SJCRH30 (cell line): ENCODE measurements around the gene TRABD2B. TPM values are rescaled to one million over a fixed set of nuclear protein-coding genes. Genes with fewer than 3 reads are reported as not detected.

ENCODE experiments used
- DNase-seq, 2 experiments: peaks; one replicate each; pipeline ENCODE4 v3.0.0-alpha.2; 2015 to 2020
- H3K27ac ChIP-seq: fragments of 250-450 bp; sonication (Bioruptor Pico); 2 replicates; pipeline ENCODE4 v1.5.1; 2020; ENCODE audit warnings: mild to moderate bottlenecking, moderate library complexity
- H3K27me3 ChIP-seq: fragments of 250-450 bp; sonication (Bioruptor Pico); 2 replicates; pipeline ENCODE4 v1.5.1; 2020; ENCODE audit warnings: mild to moderate bottlenecking, moderate library complexity
- H3K36me3 ChIP-seq: fragments of 250-450 bp; sonication (Bioruptor Pico); 2 replicates; pipeline ENCODE4 v1.5.1; 2020; ENCODE audit warnings: mild to moderate bottlenecking, moderate library complexity
- H3K4me1 ChIP-seq: fragments of 250-450 bp; sonication (Bioruptor Pico); 2 replicates; pipeline ENCODE4 v1.5.1; 2020; ENCODE audit warnings: mild to moderate bottlenecking, moderate library complexity
- H3K4me3 ChIP-seq: fragments of 250-450 bp; sonication (Bioruptor Pico); 2 replicates; pipeline ENCODE4 v1.5.1; 2020; ENCODE audit warnings: mild to moderate bottlenecking, moderate library complexity
- H3K9me3 ChIP-seq: fragments of 250-450 bp; sonication (Bioruptor Pico); replicated peaks from 2 replicates; pipeline ENCODE4 v1.5.1; 2020; ENCODE audit warnings: mild to moderate bottlenecking, moderate library complexity
- total RNA-seq: library from RNA; depleted of rRNA; stranded (reverse); fragments of >200 nt; shearing (Covaris generic); gene quantifications from 2 replicates; pipeline ENCODE4 v1.2.3, GENCODE V29; 2014

The TRABD2B gene
- total RNA-seq, 1 experiment from 2014 or later, result 1.1 TPM

DNA sequence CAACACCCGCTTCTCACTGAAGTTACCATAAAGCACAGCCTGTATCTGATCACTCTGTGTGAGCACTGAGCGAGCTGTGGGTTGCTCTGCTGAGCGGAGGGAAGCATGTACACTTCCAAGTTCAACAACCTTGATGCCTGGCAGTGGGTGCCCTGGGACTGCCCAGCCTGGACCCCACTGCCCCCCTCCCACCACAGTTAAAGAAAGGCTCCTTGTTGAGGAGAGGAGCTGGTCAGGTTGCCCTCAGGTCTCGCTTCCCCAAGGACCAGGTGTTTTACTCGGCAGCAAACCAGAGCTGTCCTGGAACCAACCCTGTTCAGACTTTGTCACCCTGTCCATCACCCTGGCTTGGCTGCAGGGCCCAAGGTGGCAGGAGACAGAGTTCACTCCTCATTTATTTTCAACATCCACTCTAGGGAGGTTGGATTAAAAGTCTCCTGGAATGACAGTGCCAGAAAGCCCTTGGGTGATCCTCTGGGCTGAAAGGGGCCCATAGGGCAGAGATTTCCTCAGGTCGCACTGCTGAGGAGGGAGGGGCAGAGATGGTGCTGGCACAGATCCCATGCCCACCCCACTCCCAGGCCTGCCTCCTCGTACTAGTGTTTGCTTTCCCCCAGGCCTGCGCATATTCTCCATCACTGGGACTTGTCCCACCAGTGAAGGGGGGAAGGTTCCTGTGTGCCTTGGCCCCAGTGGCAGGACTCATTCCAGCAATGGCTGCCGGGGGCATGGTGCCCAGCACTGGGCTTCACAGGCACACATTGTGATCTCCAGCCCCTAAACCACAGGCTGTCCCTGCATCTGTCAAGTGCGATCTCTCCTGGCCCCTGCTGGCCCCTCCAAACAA lies 101.7 kb downstream of the TRABD2B start:
- Histone ChIP-seq H3K27ac (no peak overlapping the region), H3K4me3 (no peak overlapping the region), H3K27me3 (no peaks in the 10 kb centered on the region), H3K36me3 (no peaks in the 10 kb centered on the region), H3K9me3 (no peaks in the 10 kb centered on the region), H3K4me1 (peaks cover 18% of the 10 kb centered on the region)
- no peak for DNase-seq

GRCh38 chr1:47894410-47895278 lies 102.5 kb downstream of the TRABD2B start:
- Histone ChIP-seq H3K4me3 (no peak overlapping the region), H3K4me1 (peaks cover 18% of the 10 kb centered on the region), H3K9me3 (no peaks in the 10 kb centered on the region), H3K27ac (no peak overlapping the region), H3K27me3 (no peaks in the 10 kb centered on the region), H3K36me3 (no peaks in the 10 kb centered on the region)
- DNase-seq, result peak in 1 of 2 experiments; percentile 21

DNA sequence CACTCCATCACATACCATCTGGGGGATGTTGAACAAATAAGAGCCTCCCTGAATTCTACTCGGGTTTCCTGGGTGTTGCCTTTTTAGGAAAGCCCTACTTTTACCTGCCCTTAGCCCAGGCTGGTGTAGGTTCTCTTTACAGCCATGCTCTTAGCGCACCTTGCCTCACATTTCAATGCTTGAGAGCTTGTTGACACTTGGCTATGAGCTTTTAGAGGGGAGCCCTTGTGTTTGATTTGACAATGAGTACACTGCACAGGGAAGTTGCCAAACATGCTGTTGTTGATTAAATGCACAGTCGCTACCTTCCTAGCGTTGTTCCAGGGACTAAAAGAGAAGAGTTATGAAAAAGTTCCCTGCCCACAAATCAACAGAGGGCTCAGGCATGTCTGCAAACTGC lies 103.8 kb downstream of the TRABD2B start:
- no peaks in the 10 kb centered on the region for H3K27me3 ChIP-seq
- no peak for DNase-seq
- H3K27ac ChIP-seq, result no peak overlapping the region
- H3K4me1 ChIP-seq, result peaks cover 18% of the 10 kb centered on the region
- no peak overlapping the region for H3K4me3 ChIP-seq
- H3K36me3 ChIP-seq, result no peaks in the 10 kb centered on the region
- no peaks in the 10 kb centered on the region for H3K9me3 ChIP-seq

- no peak for DNase-seq
- Histone ChIP-seq H3K4me1 (peaks cover 15% of the 10 kb centered on the region), H3K9me3 (no peaks in the 10 kb centered on the region), H3K36me3 (no peaks in the 10 kb centered on the region), H3K27ac (no peak overlapping the region), H3K4me3 (no peak overlapping the region), H3K27me3 (no peaks in the 10 kb centered on the region)
Observed at GRCh38 chr1:47890779-47891178, 106.4 kb downstream of the TRABD2B start.

- Histone ChIP-seq H3K4me1 (no peaks in the 10 kb centered on the region), H3K27me3 (no peaks in the 10 kb centered on the region), H3K36me3 (no peaks in the 10 kb centered on the region), H3K4me3 (no peak overlapping the region), H3K9me3 (no peaks in the 10 kb centered on the region), H3K27ac (no peak overlapping the region)
- no peak for DNase-seq
Observed at GRCh38 chr1:47888294-47888629, 108.9 kb downstream of the TRABD2B start.

DNA sequence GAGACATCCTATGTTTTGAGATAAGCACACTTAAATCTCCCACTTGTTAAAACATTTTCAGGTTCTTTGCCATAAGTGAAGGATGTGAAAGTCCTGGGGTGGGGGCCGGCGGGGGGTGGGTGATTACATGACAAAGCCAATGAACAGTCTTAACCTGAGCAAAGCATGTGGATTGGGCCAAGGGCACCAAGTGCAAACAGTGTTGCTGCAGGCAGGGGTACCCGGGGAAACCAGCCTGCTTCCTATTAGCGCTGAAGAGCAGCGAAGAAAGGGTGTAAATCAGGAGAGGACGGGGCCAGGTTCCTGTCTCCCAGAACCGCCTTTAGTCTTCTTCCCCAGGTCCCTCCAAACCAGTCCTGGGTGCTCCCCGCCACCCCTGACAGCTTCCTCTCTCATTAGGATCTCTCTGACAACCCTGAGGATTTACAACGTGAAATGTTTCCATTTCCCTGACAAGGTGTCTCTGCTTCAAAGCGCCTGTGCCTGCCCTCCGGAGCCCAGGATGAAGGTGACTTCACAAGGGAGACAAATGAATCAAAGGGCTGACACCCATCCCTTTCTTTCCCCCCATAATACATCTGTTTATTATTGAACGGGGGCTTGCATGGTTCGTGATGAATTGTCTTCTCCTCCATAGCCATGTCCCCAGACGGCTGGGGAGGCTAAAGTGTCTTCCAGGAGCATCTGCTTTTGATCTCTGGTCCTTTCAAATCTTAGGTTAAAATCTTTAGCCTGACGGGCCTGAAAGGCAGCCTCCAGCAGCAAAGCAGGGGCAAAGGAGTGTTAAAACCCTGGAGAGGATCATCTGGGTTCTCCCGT lies 109.5 kb downstream of the TRABD2B start:
- Histone ChIP-seq H3K27ac (no peak overlapping the region), H3K4me3 (no peak overlapping the region), H3K27me3 (no peaks in the 10 kb centered on the region), H3K4me1 (no peaks in the 10 kb centered on the region), H3K36me3 (no peaks in the 10 kb centered on the region), H3K9me3 (no peaks in the 10 kb centered on the region)
- DNase-seq, result no peak

- Histone ChIP-seq H3K4me1 (peaks cover 5% of the 10 kb centered on the region; the same call in 1 of the 2 replicates), H3K36me3 (no peaks in the 10 kb centered on the region)
- DNase-seq, result no peak
Observed at GRCh38 chr1:47887060-47887459, 110.1 kb downstream of the TRABD2B start.

GRCh38 chr1:47886141-47886540 lies 111.0 kb downstream of the TRABD2B start:
- Histone ChIP-seq H3K27ac (no peak overlapping the region), H3K36me3 (no peaks in the 10 kb centered on the region), H3K4me1 (peaks cover 14% of the 10 kb centered on the region), H3K9me3 (no peaks in the 10 kb centered on the region), H3K4me3 (no peak overlapping the region), H3K27me3 (no peaks in the 10 kb centered on the region)
- no peak for DNase-seq

More at GRCh38 chr1:47887060-47887459, 110.1 kb downstream of the TRABD2B start:
- Histone ChIP-seq H3K9me3 (no peaks in the 10 kb centered on the region), H3K27ac (no peak overlapping the region), H3K4me3 (no peak overlapping the region), H3K27me3 (no peaks in the 10 kb centered on the region)

- DNase-seq, result no peak
- Histone ChIP-seq H3K27ac (no peak overlapping the region), H3K27me3 (no peaks in the 10 kb centered on the region), H3K36me3 (no peaks in the 10 kb centered on the region), H3K4me1 (peaks cover 15% of the 10 kb centered on the region), H3K9me3 (no peaks in the 10 kb centered on the region), H3K4me3 (no peak overlapping the region)
Observed at GRCh38 chr1:47885062-47885830, 111.9 kb downstream of the TRABD2B start.

DNA sequence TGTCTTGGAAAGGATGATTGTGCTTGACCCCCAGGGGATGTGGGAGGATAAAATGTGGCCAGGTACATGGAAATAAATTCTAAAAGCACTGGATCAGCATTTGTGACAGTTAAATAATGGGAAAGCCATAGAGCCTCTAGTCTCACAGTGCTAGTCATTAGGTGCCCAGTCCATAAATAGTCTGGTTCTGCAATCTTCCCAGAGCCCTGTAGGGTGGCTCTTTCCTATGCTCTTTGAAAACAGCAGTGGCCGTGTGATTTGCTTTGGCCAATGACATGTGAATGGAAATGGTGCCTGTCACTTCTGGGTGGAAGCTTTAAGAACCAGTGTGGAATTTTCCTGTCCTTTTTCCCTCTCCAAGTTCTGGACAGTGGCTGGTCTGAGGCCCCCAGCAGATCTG lies 113.2 kb downstream of the TRABD2B start:
- no peaks in the 10 kb centered on the region for H3K36me3 ChIP-seq
- DNase-seq, result no peak
- no peaks in the 10 kb centered on the region for H3K27me3 ChIP-seq
- H3K9me3 ChIP-seq, result no peaks in the 10 kb centered on the region
- H3K4me3 ChIP-seq, result no peak overlapping the region
- no peak overlapping the region for H3K27ac ChIP-seq
- peaks cover 15% of the 10 kb centered on the region for H3K4me1 ChIP-seq

DNA sequence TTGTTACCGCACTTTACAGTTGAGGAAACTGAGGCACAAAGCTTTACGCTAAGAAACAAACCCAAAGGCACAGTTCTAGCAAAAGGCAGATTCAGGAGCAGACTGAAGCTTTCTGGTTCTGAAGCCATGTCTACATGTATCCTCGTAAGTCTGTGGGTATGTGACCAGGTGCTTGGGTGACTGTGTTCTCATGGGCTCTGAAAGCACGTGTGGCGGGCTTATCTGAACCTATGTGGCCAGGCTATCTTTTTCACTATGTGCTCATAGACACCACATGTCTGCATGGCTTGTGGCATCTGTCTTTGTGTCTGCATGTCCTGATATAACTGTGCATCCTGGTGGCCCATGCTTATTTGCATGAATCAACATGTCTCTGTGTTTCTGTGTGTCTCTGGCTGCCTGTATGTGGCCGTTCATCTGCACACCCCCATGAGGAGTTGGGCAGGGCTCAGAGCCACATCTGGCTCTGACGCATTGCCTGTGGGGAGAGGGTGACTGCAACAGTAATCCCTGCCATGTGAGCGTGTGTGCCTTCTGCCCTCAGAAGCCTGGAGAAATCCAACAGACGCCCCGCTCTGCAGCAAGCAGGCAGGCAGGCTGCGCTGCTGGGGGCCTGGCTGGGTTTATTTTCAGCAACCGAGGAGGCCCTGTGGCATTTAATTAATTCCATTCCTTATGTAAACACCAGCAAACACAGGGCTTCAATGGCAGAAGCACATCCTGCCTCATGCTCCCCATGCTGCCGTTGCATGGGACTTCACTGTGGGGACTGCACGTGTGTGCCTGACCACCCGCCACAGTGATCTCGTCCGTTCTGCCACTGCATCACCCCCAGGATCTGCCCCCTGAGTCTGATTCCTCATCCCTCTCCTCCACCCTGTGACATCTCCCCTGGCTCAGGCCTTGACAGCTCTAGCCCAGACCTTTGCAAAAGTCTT lies 115.4 kb downstream of the TRABD2B start:
- peaks cover 15% of the 10 kb centered on the region for H3K4me1 ChIP-seq
- peak; percentile 81 to 82 for DNase-seq
- no peaks in the 10 kb centered on the region for H3K27me3 ChIP-seq
- no peak overlapping the region for H3K4me3 ChIP-seq
- no peak overlapping the region; the same call in 1 of the 2 replicates for H3K27ac ChIP-seq
- no peaks in the 10 kb centered on the region for H3K9me3 ChIP-seq
- no peaks in the 10 kb centered on the region for H3K36me3 ChIP-seq

DNA sequence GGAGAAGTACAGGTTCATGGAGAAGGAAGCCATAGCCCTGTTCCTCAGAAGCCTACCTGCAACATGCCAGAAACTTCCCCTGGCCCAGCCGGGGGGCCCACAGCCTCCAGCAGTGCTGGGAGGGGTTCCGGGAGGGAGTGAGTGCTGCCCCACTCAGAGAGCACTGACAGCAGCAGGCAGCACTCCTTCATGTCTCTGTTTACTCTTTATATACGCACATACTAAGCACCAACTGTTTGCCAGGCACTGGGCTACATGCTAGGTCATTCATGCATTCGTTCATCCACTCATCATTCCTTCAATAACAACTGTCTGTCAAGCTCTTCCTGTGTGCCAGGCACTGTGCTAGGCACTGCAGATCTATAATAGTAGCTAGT lies 120.6 kb downstream of the TRABD2B start:
- no peak for DNase-seq

DNA sequence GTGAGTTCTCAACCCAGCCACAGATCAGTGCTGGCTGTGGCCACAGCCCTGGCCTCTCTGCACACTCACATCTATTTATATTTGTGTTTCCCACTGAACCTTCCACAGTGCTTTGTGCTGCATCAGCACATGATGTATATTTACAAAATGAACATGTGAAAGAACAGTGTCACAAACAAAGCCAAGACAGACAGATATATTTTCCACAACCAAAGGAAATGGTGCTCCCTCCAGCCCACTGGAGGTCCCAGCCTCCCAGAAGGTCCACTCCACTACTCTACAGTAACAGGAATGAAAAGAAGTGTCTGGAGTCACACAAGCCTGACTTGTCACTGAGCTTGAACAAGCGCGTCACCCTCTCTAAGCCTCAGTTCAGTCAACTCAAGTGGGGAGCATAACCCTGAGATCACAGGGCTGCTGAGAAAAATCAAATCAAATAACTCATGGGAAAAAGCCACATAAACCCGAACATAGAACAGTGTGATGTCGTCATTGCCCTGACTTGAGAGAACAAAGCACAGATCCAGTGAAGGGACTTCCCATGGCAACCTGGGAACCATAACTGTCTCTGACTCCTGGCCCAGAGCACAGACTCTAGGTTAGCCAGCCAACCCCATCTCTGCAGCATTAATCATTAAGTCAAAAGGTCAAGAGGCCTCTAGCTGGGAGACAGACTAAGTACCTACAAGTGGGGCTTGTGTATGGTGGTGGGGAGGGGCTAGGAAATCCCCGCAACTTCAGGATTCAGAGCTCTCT lies 121.2 kb downstream of the TRABD2B start:
- Histone ChIP-seq H3K4me1 (peaks cover 30% of the 10 kb centered on the region), H3K27ac (no peak overlapping the region), H3K9me3 (no peaks in the 10 kb centered on the region), H3K4me3 (no peak overlapping the region), H3K27me3 (no peaks in the 10 kb centered on the region), H3K36me3 (no peaks in the 10 kb centered on the region)
- DNase-seq, result no peak

More for the DNA sequence above, 120.6 kb downstream of the TRABD2B start:
- no peak overlapping the region for H3K4me3 ChIP-seq
- no peaks in the 10 kb centered on the region for H3K36me3 ChIP-seq
- peaks cover 29% of the 10 kb centered on the region for H3K4me1 ChIP-seq
- H3K27me3 ChIP-seq, result no peaks in the 10 kb centered on the region
- no peaks in the 10 kb centered on the region for H3K9me3 ChIP-seq
- H3K27ac ChIP-seq, result no peak overlapping the region
